ENCODE data around the gene TMEM9. TPM values are rescaled to one million over a fixed set of nuclear protein-coding genes. Genes with fewer than 3 reads are reported as not detected.

TMEM9 gene
- total RNA-seq, 2 donors from 2014 or later: 145 to 156 TPM

DNA sequence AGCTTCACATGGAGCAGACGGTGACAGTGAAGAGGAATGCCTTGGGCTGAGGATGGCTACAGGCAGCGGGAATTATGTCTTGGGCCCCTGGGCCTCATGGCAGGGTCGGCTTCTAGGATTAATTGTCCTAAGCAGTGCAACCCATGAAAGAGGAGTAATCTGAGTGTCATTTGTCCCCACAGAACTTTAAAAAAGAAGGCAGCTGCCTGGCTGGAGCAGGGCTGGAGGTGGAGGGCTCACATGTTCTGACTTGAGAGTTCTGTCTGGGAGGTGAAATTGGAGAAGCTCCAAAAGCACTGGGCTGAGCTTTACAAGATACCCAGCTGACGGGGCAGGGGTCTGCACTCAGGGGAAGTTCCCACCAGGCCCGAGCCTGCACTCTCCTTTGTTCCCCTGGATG is 64.7 kb downstream of the TMEM9 start:
- Mint-ChIP-seq H3K27me3 (ENCODE audit: insufficient read depth) (peaks cover 2% of the 10 kb centered on the region), H3K4me1 (no peaks in the 10 kb centered on the region), H3K27ac (no peak overlapping the region), H3K4me3 (no peak overlapping the region), H3K36me3 (ENCODE audit: low read depth) (no peaks in the 10 kb centered on the region), H3K9me3 (no peaks in the 10 kb centered on the region)
- DNase-seq: no peak
- Histone ChIP-seq H3K4me1 (ENCODE audit: control insufficient read depth, insufficient read depth, low read length) (no peaks in the 10 kb centered on the region), H3K36me3 (ENCODE audit: control insufficient read depth, insufficient read depth, low read length) (no peaks in the 10 kb centered on the region), H3K27ac (ENCODE audit: low read depth, low read length) (peak overlapping the region; percentile 11), H3K9ac (ENCODE audit: extremely low read depth, low read length, poor library complexity, severe bottlenecking) (no peak overlapping the region), H3K4me3 (ENCODE audit: low read length) (no peak overlapping the region), H3K27me3 (ENCODE audit: control insufficient read depth, insufficient read depth, low read length, poor library complexity, severe bottlenecking) (no peaks in the 10 kb centered on the region), H3K9me3 (ENCODE audit: control insufficient read depth, low read length) (no peaks in the 10 kb centered on the region)
- TF ChIP-seq, protein P1, sequence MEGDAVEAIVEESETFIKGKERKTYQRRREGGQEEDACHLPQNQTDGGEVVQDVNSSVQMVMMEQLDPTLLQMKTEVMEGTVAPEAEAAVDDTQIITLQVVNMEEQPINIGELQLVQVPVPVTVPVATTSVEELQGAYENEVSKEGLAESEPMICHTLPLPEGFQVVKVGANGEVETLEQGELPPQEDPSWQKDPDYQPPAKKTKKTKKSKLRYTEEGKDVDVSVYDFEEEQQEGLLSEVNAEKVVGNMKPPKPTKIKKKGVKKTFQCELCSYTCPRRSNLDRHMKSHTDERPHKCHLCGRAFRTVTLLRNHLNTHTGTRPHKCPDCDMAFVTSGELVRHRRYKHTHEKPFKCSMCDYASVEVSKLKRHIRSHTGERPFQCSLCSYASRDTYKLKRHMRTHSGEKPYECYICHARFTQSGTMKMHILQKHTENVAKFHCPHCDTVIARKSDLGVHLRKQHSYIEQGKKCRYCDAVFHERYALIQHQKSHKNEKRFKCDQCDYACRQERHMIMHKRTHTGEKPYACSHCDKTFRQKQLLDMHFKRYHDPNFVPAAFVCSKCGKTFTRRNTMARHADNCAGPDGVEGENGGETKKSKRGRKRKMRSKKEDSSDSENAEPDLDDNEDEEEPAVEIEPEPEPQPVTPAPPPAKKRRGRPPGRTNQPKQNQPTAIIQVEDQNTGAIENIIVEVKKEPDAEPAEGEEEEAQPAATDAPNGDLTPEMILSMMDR (conservative IDR thresholded peaks at IDR 0.05): no peak
- 79 to 87% methylated on average over 5 of the region's 5 CpGs for WGBS, 2 experiments (ENCODE audit: insufficient coverage in 1 of 2, insufficient read length in 1 of 2)

DNA sequence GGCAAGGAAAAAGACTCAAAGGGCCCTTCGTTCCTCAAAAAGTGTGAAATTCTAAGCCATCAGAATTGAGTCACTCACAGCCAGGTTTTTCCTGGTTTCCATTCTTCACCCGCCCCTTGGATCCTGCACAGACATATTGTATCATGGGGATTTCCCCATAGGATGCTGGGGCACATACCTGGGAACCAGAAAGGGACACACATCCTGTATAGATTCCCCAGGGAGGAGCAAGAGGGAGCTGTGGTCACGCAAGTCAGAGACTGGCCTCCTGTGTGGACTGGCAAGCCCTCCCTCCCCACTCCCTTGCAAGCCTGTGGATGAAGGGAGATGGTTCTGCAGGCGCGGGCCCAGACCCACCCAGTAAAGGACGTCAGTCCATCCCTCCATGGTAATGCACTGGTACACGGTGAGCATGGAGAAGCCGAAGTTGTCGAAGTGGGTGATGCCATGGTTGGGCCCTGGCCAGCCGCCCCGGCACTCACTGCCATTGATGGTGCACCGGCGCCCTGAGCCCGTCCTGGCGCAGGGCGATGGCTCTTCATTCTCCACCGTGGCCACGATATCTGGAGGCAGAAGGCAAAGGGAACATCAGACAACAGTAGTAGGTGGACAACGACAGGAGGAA is 65.3 kb downstream of the TMEM9 start:
- Mint-ChIP-seq H3K4me1 (no peaks in the 10 kb centered on the region), H3K36me3 (ENCODE audit: low read depth) (no peaks in the 10 kb centered on the region), H3K9me3 (no peaks in the 10 kb centered on the region), H3K4me3 (no peak overlapping the region), H3K27me3 (ENCODE audit: insufficient read depth) (peaks cover 2% of the 10 kb centered on the region), H3K27ac (no peak overlapping the region)
- Histone ChIP-seq H3K4me1 (ENCODE audit: control insufficient read depth, insufficient read depth, low read length) (no peaks in the 10 kb centered on the region), H3K27ac (ENCODE audit: low read depth, low read length) (no peak overlapping the region), H3K4me3 (ENCODE audit: low read length) (no peak overlapping the region), H3K27me3 (ENCODE audit: control insufficient read depth, insufficient read depth, low read length, poor library complexity, severe bottlenecking) (no peaks in the 10 kb centered on the region), H3K9ac (ENCODE audit: extremely low read depth, low read length, poor library complexity, severe bottlenecking) (no peak overlapping the region), H3K36me3 (ENCODE audit: control insufficient read depth, insufficient read depth, low read length) (no peaks in the 10 kb centered on the region), H3K9me3 (ENCODE audit: control insufficient read depth, low read length) (no peaks in the 10 kb centered on the region)
- DNase-seq: no peak
- TF ChIP-seq, protein P1 (conservative IDR thresholded peaks at IDR 0.05): no peak
- 91 to 96% methylated on average over 12 to 19 of the region's 19 CpGs for WGBS, 2 experiments (ENCODE audit: insufficient coverage in 1 of 2, insufficient read length in 1 of 2)

DNA sequence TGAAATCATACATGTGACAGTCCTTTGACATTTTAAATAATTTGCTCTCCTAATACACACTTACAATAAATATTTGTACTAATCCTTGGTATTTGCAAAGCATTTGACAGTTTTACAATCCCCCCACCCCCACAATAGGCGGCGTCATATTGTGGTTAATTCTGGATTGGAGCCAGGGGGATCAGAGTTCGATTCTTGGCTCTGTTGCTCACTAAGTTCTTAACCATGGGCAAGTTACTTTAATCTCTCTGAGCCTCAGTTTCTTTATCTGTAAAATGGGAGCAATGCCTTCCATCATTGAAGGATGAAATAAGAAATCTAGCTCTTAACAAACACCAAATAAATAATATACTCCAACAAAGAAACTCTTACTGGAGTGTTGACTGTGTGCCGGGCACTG is 65.9 kb downstream of the TMEM9 start:
- no peak overlapping the region for H3K27ac Mint-ChIP-seq
- H3K27me3 ChIP-seq (ENCODE audit: control insufficient read depth, insufficient read depth, low read length, poor library complexity, severe bottlenecking): peaks cover 2% of the 10 kb centered on the region
- H3K4me3 Mint-ChIP-seq: no peak overlapping the region
- no peak overlapping the region for H3K9ac ChIP-seq (ENCODE audit: extremely low read depth, low read length, poor library complexity, severe bottlenecking)
- no peaks in the 10 kb centered on the region for H3K4me1 ChIP-seq (ENCODE audit: control insufficient read depth, insufficient read depth, low read length)
- peaks cover 2% of the 10 kb centered on the region for H3K27me3 Mint-ChIP-seq (ENCODE audit: insufficient read depth)
- 100% methylated on average over 3 of the region's 4 CpGs; no CpG with 5 or more reads in 1 of the 2 experiments for whole genome bisulfite sequencing, 2 experiments (ENCODE audit: insufficient coverage in 1 of 2, insufficient read length in 1 of 2)
- H3K4me1 Mint-ChIP-seq: no peaks in the 10 kb centered on the region
- H3K36me3 ChIP-seq (ENCODE audit: control insufficient read depth, insufficient read depth, low read length): no peaks in the 10 kb centered on the region
- no peaks in the 10 kb centered on the region for H3K9me3 Mint-ChIP-seq
- H3K27ac ChIP-seq (ENCODE audit: low read depth, low read length): no peak overlapping the region
- no peak for DNase-seq
- TF ChIP-seq, protein P1 (conservative IDR thresholded peaks at IDR 0.05): no peak
- no peaks in the 10 kb centered on the region for H3K36me3 Mint-ChIP-seq (ENCODE audit: low read depth)
- no peaks in the 10 kb centered on the region for H3K9me3 ChIP-seq (ENCODE audit: control insufficient read depth, low read length)
- H3K4me3 ChIP-seq (ENCODE audit: low read length): no peak overlapping the region

All from endodermal cell (in vitro differentiated cells).